ENCODE results near the gene KCNK6. TPM values are rescaled to one million over a fixed set of nuclear protein-coding genes. Genes with fewer than 3 reads are reported as not detected.

Gene KCNK6
- total and polyA plus RNA-seq, 9 donors = 2.0 to 4.4 (median 2.8) TPM

GRCh38 chr19:38320969-38321339 is 1.3 kb downstream of the KCNK6 start:
- Histone ChIP-seq H3K27ac (ENCODE audit: low read length) (no peak overlapping the region), H3K27me3 (ENCODE audit: control insufficient read depth, insufficient read depth, low read length) (peaks cover 19% of the 10 kb centered on the region), H3K4me3 (ENCODE audit: low read length) (no peak overlapping the region), H3K36me3 (ENCODE audit: control insufficient read depth, insufficient read depth, low read length) (peaks cover 2% of the 10 kb centered on the region), H3K4me1 (ENCODE audit: control insufficient read depth, insufficient read depth, low read length) (peaks cover 23% of the 10 kb centered on the region), H3K9me3 (replicated peaks; ENCODE audit: control insufficient read depth, low read depth, low read length) (no peaks in the 10 kb centered on the region)
- WGBS (ENCODE audit: insufficient coverage) = 97% methylated on average over 3 of the region's 3 CpGs
- no peak for DNase-seq

GRCh38 chr19:38321646-38322196 is 2.1 kb downstream of the KCNK6 start:
- no peak for DNase-seq
- peaks cover 3% of the 10 kb centered on the region for H3K36me3 ChIP-seq (ENCODE audit: control insufficient read depth, insufficient read depth, low read length)
- peaks cover 19% of the 10 kb centered on the region for H3K27me3 ChIP-seq (ENCODE audit: control insufficient read depth, insufficient read depth, low read length)
- H3K27ac ChIP-seq (ENCODE audit: low read length) = no peak overlapping the region
- no peak overlapping the region for H3K4me3 ChIP-seq (ENCODE audit: low read length)
- WGBS (ENCODE audit: insufficient coverage) = 56% methylated on average over 7 of the region's 11 CpGs
- no peaks in the 10 kb centered on the region for H3K9me3 ChIP-seq (replicated peaks; ENCODE audit: control insufficient read depth, low read depth, low read length)
- H3K4me1 ChIP-seq (ENCODE audit: control insufficient read depth, insufficient read depth, low read length) = peaks cover 19% of the 10 kb centered on the region

GRCh38 chr19:38323291-38323690 is 3.6 kb downstream of the KCNK6 start:
- peak; percentile 37 for DNase-seq
- Histone ChIP-seq H3K36me3 (ENCODE audit: control insufficient read depth, insufficient read depth, low read length) (peaks cover 9% of the 10 kb centered on the region), H3K9me3 (replicated peaks; ENCODE audit: control insufficient read depth, low read depth, low read length) (no peaks in the 10 kb centered on the region), H3K27me3 (ENCODE audit: control insufficient read depth, insufficient read depth, low read length) (peaks cover 19% of the 10 kb centered on the region), H3K4me1 (ENCODE audit: control insufficient read depth, insufficient read depth, low read length) (peaks cover 19% of the 10 kb centered on the region), H3K27ac (ENCODE audit: low read length) (no peak overlapping the region), H3K4me3 (ENCODE audit: low read length) (no peak overlapping the region)
- WGBS (ENCODE audit: insufficient coverage) = no CpG with 5 or more reads among the region's 7 CpGs

GRCh38 chr19:38324431-38324830 is 4.8 kb downstream of the KCNK6 start:
- no peak overlapping the region for H3K4me3 ChIP-seq (ENCODE audit: low read length)
- peaks cover 10% of the 10 kb centered on the region for H3K27me3 ChIP-seq (ENCODE audit: control insufficient read depth, insufficient read depth, low read length)
- H3K36me3 ChIP-seq (ENCODE audit: control insufficient read depth, insufficient read depth, low read length) = peaks cover 9% of the 10 kb centered on the region
- no peaks in the 10 kb centered on the region for H3K9me3 ChIP-seq (replicated peaks; ENCODE audit: control insufficient read depth, low read depth, low read length)
- no peak for DNase-seq
- no peak overlapping the region for H3K27ac ChIP-seq (ENCODE audit: low read length)
- H3K4me1 ChIP-seq (ENCODE audit: control insufficient read depth, insufficient read depth, low read length) = peaks cover 10% of the 10 kb centered on the region
- WGBS (ENCODE audit: insufficient coverage) = no CpG with 5 or more reads among the region's 4 CpGs

- 90% methylated on average over 18 of the region's 22 CpGs for WGBS (ENCODE audit: insufficient coverage)
- Histone ChIP-seq H3K27me3 (ENCODE audit: control insufficient read depth, insufficient read depth, low read length) (no peaks in the 10 kb centered on the region), H3K27ac (ENCODE audit: low read length) (no peak overlapping the region), H3K9me3 (replicated peaks; ENCODE audit: control insufficient read depth, low read depth, low read length) (no peaks in the 10 kb centered on the region), H3K36me3 (ENCODE audit: control insufficient read depth, insufficient read depth, low read length) (peaks cover 9% of the 10 kb centered on the region), H3K4me1 (ENCODE audit: control insufficient read depth, insufficient read depth, low read length) (no peaks in the 10 kb centered on the region), H3K4me3 (ENCODE audit: low read length) (no peak overlapping the region)
- no peak for DNase-seq
Measured at GRCh38 chr19:38326591-38326990, 6.9 kb downstream of the KCNK6 start.

GRCh38 chr19:38329651-38330050 is 10.0 kb downstream of the KCNK6 start:
- no peak for DNase-seq
- no peaks in the 10 kb centered on the region for H3K4me1 ChIP-seq (ENCODE audit: control insufficient read depth, insufficient read depth, low read length)
- WGBS (ENCODE audit: insufficient coverage) = 91% methylated on average over 7 of the region's 7 CpGs
- H3K4me3 ChIP-seq (ENCODE audit: low read length) = no peak overlapping the region
- no peak overlapping the region for H3K27ac ChIP-seq (ENCODE audit: low read length)
- H3K9me3 ChIP-seq (replicated peaks; ENCODE audit: control insufficient read depth, low read depth, low read length) = no peaks in the 10 kb centered on the region
- H3K27me3 ChIP-seq (ENCODE audit: control insufficient read depth, insufficient read depth, low read length) = no peaks in the 10 kb centered on the region
- H3K36me3 ChIP-seq (ENCODE audit: control insufficient read depth, insufficient read depth, low read length) = peaks cover 9% of the 10 kb centered on the region

GRCh38 chr19:38331728-38332127 is 12.1 kb downstream of the KCNK6 start:
- DNase-seq = no peak
- no peak overlapping the region for H3K4me3 ChIP-seq (ENCODE audit: low read length)
- peaks cover 6% of the 10 kb centered on the region for H3K36me3 ChIP-seq (ENCODE audit: control insufficient read depth, insufficient read depth, low read length)
- peaks cover 1% of the 10 kb centered on the region for H3K4me1 ChIP-seq (ENCODE audit: control insufficient read depth, insufficient read depth, low read length)
- H3K27me3 ChIP-seq (ENCODE audit: control insufficient read depth, insufficient read depth, low read length) = no peaks in the 10 kb centered on the region
- no peaks in the 10 kb centered on the region for H3K9me3 ChIP-seq (replicated peaks; ENCODE audit: control insufficient read depth, low read depth, low read length)
- WGBS (ENCODE audit: insufficient coverage) = no CpG with 5 or more reads among the region's 1 CpG
- no peak overlapping the region for H3K27ac ChIP-seq (ENCODE audit: low read length)

- Histone ChIP-seq H3K27ac (ENCODE audit: low read length) (no peak overlapping the region), H3K4me1 (ENCODE audit: control insufficient read depth, insufficient read depth, low read length) (peaks cover 9% of the 10 kb centered on the region), H3K4me3 (ENCODE audit: low read length) (no peak overlapping the region), H3K9me3 (replicated peaks; ENCODE audit: control insufficient read depth, low read depth, low read length) (no peaks in the 10 kb centered on the region), H3K27me3 (ENCODE audit: control insufficient read depth, insufficient read depth, low read length) (no peaks in the 10 kb centered on the region), H3K36me3 (ENCODE audit: control insufficient read depth, insufficient read depth, low read length) (no peaks in the 10 kb centered on the region)
- WGBS (ENCODE audit: insufficient coverage) = 90% methylated on average over 4 of the region's 9 CpGs
- no peak for DNase-seq
Measured at GRCh38 chr19:38333245-38333644, 13.6 kb downstream of the KCNK6 start.

GRCh38 chr19:38335949-38336637 is 16.4 kb downstream of the KCNK6 start:
- H3K4me3 ChIP-seq (ENCODE audit: low read length) = peak overlapping the region; percentile 77
- H3K4me1 ChIP-seq (ENCODE audit: control insufficient read depth, insufficient read depth, low read length) = peaks cover 9% of the 10 kb centered on the region
- under 1% methylated on average over 52 of the region's 52 CpGs for WGBS (ENCODE audit: insufficient coverage)
- H3K36me3 ChIP-seq (ENCODE audit: control insufficient read depth, insufficient read depth, low read length) = no peaks in the 10 kb centered on the region
- no peaks in the 10 kb centered on the region for H3K27me3 ChIP-seq (ENCODE audit: control insufficient read depth, insufficient read depth, low read length)
- peak overlapping the region; percentile 99 for H3K27ac ChIP-seq (ENCODE audit: low read length)
- H3K9me3 ChIP-seq (replicated peaks; ENCODE audit: control insufficient read depth, low read depth, low read length) = no peaks in the 10 kb centered on the region
- peak; percentile 98 for DNase-seq

GRCh38 chr19:38336638-38337359 is 17.2 kb downstream of the KCNK6 start:
- peak; percentile 93 for DNase-seq
- Histone ChIP-seq H3K4me3 (ENCODE audit: low read length) (peak overlapping the region; percentile 77), H3K4me1 (ENCODE audit: control insufficient read depth, insufficient read depth, low read length) (peaks cover 9% of the 10 kb centered on the region), H3K27me3 (ENCODE audit: control insufficient read depth, insufficient read depth, low read length) (no peaks in the 10 kb centered on the region), H3K36me3 (ENCODE audit: control insufficient read depth, insufficient read depth, low read length) (no peaks in the 10 kb centered on the region), H3K27ac (ENCODE audit: low read length) (peak overlapping the region; percentile 99), H3K9me3 (replicated peaks; ENCODE audit: control insufficient read depth, low read depth, low read length) (no peaks in the 10 kb centered on the region)
- WGBS (ENCODE audit: insufficient coverage) = 4% methylated on average over 41 of the region's 41 CpGs
